ENCODE results near the gene LMX1A. TPM values are rescaled to one million over a fixed set of nuclear protein-coding genes. Genes with fewer than 3 reads are reported as not detected.
A peak's percentile ranks its signal among the peaks of the same experiment; 100 is the strongest.

Gene LMX1A
- total RNA-seq, 1 experiment from 2014 or later = not detected

- no peak for TF ChIP-seq NFATC4 (CRISPR knock-in tag; IDR thresholded peaks at IDR 0.05)
- no peak for TF ChIP-seq SMAD4 (CRISPR knock-in tag; IDR thresholded peaks at IDR 0.05)
- no peak for TF ChIP-seq ATF6 (CRISPR knock-in tag; IDR thresholded peaks at IDR 0.05)
- TF ChIP-seq TEAD1 (CRISPR knock-in tag; IDR thresholded peaks at IDR 0.05) = no peak
- TF ChIP-seq PRRX2 (CRISPR knock-in tag; IDR thresholded peaks at IDR 0.05) = no peak
- TF ChIP-seq FOXP1 (CRISPR knock-in tag; IDR thresholded peaks at IDR 0.05; ENCODE audit: borderline replicate concordance) = no peak
These were observed 46.1 kb upstream of the LMX1A start (continued) for GRCh38 chr1:165402517-165403111.

GRCh38 chr1:165397944-165398343 lies 41.4 kb upstream of the LMX1A start:
- TF ChIP-seq, protein P1, sequence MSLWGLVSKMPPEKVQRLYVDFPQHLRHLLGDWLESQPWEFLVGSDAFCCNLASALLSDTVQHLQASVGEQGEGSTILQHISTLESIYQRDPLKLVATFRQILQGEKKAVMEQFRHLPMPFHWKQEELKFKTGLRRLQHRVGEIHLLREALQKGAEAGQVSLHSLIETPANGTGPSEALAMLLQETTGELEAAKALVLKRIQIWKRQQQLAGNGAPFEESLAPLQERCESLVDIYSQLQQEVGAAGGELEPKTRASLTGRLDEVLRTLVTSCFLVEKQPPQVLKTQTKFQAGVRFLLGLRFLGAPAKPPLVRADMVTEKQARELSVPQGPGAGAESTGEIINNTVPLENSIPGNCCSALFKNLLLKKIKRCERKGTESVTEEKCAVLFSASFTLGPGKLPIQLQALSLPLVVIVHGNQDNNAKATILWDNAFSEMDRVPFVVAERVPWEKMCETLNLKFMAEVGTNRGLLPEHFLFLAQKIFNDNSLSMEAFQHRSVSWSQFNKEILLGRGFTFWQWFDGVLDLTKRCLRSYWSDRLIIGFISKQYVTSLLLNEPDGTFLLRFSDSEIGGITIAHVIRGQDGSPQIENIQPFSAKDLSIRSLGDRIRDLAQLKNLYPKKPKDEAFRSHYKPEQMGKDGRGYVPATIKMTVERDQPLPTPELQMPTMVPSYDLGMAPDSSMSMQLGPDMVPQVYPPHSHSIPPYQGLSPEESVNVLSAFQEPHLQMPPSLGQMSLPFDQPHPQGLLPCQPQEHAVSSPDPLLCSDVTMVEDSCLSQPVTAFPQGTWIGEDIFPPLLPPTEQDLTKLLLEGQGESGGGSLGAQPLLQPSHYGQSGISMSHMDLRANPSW (CRISPR knock-in tag; conservative IDR thresholded peaks at IDR 0.05; ENCODE audit: low read depth) = no peak
- no peak for TF ChIP-seq MXD4 (CRISPR knock-in tag; IDR thresholded peaks at IDR 0.05; ENCODE audit: borderline replicate concordance)
- no peak for TF ChIP-seq CREM (CRISPR knock-in tag; IDR thresholded peaks at IDR 0.05)
- no peak for TF ChIP-seq ZNF138 (CRISPR knock-in tag; conservative IDR thresholded peaks at IDR 0.05)
- no peak for TF ChIP-seq ZNF263 (CRISPR knock-in tag; IDR thresholded peaks at IDR 0.05; ENCODE audit: low read depth)
- no peak for TF ChIP-seq ZNF671 (CRISPR knock-in tag; IDR thresholded peaks at IDR 0.05)
- TF ChIP-seq, protein P2, sequence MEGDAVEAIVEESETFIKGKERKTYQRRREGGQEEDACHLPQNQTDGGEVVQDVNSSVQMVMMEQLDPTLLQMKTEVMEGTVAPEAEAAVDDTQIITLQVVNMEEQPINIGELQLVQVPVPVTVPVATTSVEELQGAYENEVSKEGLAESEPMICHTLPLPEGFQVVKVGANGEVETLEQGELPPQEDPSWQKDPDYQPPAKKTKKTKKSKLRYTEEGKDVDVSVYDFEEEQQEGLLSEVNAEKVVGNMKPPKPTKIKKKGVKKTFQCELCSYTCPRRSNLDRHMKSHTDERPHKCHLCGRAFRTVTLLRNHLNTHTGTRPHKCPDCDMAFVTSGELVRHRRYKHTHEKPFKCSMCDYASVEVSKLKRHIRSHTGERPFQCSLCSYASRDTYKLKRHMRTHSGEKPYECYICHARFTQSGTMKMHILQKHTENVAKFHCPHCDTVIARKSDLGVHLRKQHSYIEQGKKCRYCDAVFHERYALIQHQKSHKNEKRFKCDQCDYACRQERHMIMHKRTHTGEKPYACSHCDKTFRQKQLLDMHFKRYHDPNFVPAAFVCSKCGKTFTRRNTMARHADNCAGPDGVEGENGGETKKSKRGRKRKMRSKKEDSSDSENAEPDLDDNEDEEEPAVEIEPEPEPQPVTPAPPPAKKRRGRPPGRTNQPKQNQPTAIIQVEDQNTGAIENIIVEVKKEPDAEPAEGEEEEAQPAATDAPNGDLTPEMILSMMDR (IDR thresholded peaks at IDR 0.05) = no peak
- no peak for TF ChIP-seq GRHL2 (CRISPR knock-in tag; IDR thresholded peaks at IDR 0.05; ENCODE audit: insufficient replicate concordance, severe bottlenecking)
- no peak for TF ChIP-seq GTF2I (CRISPR knock-in tag; conservative IDR thresholded peaks at IDR 0.05)
- no peak for TF ChIP-seq SMAD4 (CRISPR knock-in tag; IDR thresholded peaks at IDR 0.05)
- TF ChIP-seq SOX15 (CRISPR knock-in tag; IDR thresholded peaks at IDR 0.05) = no peak
- TF ChIP-seq, protein P3, sequence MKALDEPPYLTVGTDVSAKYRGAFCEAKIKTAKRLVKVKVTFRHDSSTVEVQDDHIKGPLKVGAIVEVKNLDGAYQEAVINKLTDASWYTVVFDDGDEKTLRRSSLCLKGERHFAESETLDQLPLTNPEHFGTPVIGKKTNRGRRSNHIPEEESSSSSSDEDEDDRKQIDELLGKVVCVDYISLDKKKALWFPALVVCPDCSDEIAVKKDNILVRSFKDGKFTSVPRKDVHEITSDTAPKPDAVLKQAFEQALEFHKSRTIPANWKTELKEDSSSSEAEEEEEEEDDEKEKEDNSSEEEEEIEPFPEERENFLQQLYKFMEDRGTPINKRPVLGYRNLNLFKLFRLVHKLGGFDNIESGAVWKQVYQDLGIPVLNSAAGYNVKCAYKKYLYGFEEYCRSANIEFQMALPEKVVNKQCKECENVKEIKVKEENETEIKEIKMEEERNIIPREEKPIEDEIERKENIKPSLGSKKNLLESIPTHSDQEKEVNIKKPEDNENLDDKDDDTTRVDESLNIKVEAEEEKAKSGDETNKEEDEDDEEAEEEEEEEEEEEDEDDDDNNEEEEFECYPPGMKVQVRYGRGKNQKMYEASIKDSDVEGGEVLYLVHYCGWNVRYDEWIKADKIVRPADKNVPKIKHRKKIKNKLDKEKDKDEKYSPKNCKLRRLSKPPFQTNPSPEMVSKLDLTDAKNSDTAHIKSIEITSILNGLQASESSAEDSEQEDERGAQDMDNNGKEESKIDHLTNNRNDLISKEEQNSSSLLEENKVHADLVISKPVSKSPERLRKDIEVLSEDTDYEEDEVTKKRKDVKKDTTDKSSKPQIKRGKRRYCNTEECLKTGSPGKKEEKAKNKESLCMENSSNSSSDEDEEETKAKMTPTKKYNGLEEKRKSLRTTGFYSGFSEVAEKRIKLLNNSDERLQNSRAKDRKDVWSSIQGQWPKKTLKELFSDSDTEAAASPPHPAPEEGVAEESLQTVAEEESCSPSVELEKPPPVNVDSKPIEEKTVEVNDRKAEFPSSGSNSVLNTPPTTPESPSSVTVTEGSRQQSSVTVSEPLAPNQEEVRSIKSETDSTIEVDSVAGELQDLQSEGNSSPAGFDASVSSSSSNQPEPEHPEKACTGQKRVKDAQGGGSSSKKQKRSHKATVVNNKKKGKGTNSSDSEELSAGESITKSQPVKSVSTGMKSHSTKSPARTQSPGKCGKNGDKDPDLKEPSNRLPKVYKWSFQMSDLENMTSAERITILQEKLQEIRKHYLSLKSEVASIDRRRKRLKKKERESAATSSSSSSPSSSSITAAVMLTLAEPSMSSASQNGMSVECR (CRISPR knock-in tag; IDR thresholded peaks at IDR 0.05; ENCODE audit: borderline replicate concordance) = no peak
- TF ChIP-seq NR3C1 (CRISPR knock-in tag; conservative IDR thresholded peaks at IDR 0.05; ENCODE audit: low read depth) = no peak
- Mint-ChIP-seq H3K27ac (no peak overlapping the region), H3K27me3 (ENCODE audit: low read depth) (peaks cover 9% of the 10 kb centered on the region), H3K36me3 (no peaks in the 10 kb centered on the region), H3K4me1 (peaks cover 12% of the 10 kb centered on the region), H3K9me3 (no peaks in the 10 kb centered on the region), H3K4me3 (no peak overlapping the region)
- DNase-seq (ENCODE audit: low spot score) = no peak
- ChIA-PET POLR2A (no interaction called here), CTCF (interaction anchor here (2.3 to 2.7 kb wide), 2 partner anchors 31 to 194 kb away, joined by 10 to 13 read pairs; no protein-coding TSS in a partner anchor)
- ATAC-seq = peak; percentile 46

All from WTC11 (cell line).